Chondrocyte (in vitro differentiated cells): ENCODE results near the gene CNDP1. TPM values are rescaled to one million over a fixed set of nuclear protein-coding genes. Genes with fewer than 3 reads are reported as not detected.
"Not testable (repeated sequence)": the region's sequence is repeated elsewhere in the genome, so short reads cannot be mapped to it uniquely, and the experiment has no call there.

Experiments
- DNase-seq: peaks from one replicate; pipeline ENCODE4 v3.0.0; 2021; ENCODE audit warnings: mixed read lengths, low spot score
- H3K27ac Mint-ChIP-seq: one replicate; pipeline ENCODE4 v1.8.0; 2021; ENCODE audit warnings: mild to moderate bottlenecking, moderate library complexity, mixed read lengths; ENCODE audit not compliant: unreplicated experiment
- H3K27me3 Mint-ChIP-seq: 2 replicates; pipeline ENCODE4 v1.8.0; 2021; ENCODE audit warnings: low read depth, mixed read lengths
- H3K36me3 Mint-ChIP-seq: 2 replicates; pipeline ENCODE4 v1.8.0; 2021; ENCODE audit warnings: low read depth, mixed read lengths
- H3K4me1 Mint-ChIP-seq: 2 replicates; pipeline ENCODE4 v1.8.0; 2021; ENCODE audit warnings: low read depth, mild to moderate bottlenecking, mixed read lengths
- H3K4me3 Mint-ChIP-seq: one replicate; pipeline ENCODE4 v1.8.0; 2021; ENCODE audit warnings: mild to moderate bottlenecking, moderate library complexity, mixed read lengths; ENCODE audit not compliant: unreplicated experiment
- H3K9me3 Mint-ChIP-seq: 2 replicates; pipeline ENCODE4 v1.8.0; 2021; ENCODE audit warnings: low read depth, mixed read lengths
- total RNA-seq: library from RNA; stranded (reverse); gene quantifications from 3 replicates; pipeline ENCODE4 v1.2.1, GENCODE V29; 2021
- TF ChIP-seq, protein P1 (sequence below): fragments of 200-600 bp; sonication (generic); IDR thresholded peaks from 2 replicates; pipeline ENCODE4 v1.5.0; 2021; ENCODE audit warnings: antibody characterized with exemption, mild to moderate bottlenecking, moderate library complexity

The CNDP1 gene
- total RNA-seq, 1 donor from 2014 or later, result 0.22 TPM

DNA sequence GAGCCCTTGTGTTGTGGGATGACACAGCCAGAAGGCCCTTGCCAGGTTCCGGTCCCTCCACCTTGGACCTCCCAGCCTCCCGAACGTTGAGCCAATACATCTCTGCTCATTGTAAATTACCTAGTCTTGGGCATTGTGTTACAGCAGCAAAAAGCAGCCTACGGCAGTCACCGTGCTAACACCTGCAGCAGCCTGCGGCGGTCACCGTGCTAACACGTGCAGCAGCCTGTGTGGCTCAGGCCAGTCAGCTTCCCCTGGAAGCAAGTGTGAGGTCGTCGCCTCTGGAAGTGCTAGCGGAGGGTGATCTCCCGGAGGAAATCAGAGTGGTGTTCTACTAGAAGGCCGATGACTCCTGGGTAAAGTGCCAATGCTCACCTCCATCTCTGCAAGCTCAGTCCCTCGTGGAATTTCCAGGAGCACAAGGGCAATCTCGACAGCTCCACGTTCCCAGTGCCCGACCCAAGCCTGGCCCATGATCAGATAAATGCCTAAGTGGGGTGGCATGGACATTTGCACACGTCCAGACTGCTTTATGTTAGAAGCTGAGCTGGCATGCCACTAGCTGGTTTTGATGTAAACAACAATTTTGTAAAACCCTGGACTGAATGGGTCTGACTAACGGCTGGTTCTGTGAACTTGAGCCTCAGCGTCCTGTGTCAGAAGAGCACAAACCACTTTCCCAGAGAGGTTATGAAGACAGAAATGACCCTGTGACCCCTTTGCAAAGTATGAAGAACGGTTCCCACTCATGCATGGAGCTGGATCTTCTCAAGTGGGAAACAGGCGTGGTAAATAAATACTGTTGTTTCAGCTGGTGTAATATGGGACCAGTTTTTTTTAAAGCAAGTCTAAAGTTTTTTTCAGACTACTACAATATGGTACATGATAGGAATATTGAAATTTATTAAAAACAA lies 11.4 kb upstream of the CNDP1 start:
- TF ChIP-seq, protein P1, sequence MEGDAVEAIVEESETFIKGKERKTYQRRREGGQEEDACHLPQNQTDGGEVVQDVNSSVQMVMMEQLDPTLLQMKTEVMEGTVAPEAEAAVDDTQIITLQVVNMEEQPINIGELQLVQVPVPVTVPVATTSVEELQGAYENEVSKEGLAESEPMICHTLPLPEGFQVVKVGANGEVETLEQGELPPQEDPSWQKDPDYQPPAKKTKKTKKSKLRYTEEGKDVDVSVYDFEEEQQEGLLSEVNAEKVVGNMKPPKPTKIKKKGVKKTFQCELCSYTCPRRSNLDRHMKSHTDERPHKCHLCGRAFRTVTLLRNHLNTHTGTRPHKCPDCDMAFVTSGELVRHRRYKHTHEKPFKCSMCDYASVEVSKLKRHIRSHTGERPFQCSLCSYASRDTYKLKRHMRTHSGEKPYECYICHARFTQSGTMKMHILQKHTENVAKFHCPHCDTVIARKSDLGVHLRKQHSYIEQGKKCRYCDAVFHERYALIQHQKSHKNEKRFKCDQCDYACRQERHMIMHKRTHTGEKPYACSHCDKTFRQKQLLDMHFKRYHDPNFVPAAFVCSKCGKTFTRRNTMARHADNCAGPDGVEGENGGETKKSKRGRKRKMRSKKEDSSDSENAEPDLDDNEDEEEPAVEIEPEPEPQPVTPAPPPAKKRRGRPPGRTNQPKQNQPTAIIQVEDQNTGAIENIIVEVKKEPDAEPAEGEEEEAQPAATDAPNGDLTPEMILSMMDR, result no peak
- Mint-ChIP-seq H3K27ac (no peak overlapping the region), H3K9me3 (peaks cover 9% of the 10 kb centered on the region), H3K4me1 (no peaks in the 10 kb centered on the region), H3K36me3 (peaks cover 27% of the 10 kb centered on the region), H3K27me3 (no peaks in the 10 kb centered on the region), H3K4me3 (no peak overlapping the region)
- no peak for DNase-seq

DNA sequence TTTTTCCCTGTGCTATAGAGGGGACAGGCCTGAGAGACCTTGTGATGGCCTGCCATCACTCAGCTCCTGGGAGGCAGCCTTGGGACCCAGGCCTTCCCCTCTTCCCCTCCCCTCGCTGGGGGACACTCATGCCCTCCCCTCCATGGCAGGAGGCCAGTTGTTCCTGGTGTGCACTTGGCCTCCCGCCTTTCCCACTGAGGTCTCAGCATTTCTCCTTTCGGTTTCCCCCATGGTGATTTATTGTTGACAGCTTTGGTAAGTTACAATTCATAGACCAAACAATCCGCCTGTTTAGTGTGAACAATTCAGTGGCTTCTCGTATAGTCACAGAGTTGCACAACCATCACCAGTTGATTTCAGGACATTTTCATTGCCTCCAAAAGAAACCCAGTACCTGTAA lies 10.2 kb upstream of the CNDP1 start:
- Mint-ChIP-seq H3K27me3 (no peaks in the 10 kb centered on the region), H3K4me1 (no peaks in the 10 kb centered on the region), H3K4me3 (no peak overlapping the region), H3K9me3 (peaks cover 9% of the 10 kb centered on the region), H3K27ac (no peak overlapping the region), H3K36me3 (peaks cover 24% of the 10 kb centered on the region)
- TF ChIP-seq, protein P1, result no peak
- DNase-seq, result no peak

DNA sequence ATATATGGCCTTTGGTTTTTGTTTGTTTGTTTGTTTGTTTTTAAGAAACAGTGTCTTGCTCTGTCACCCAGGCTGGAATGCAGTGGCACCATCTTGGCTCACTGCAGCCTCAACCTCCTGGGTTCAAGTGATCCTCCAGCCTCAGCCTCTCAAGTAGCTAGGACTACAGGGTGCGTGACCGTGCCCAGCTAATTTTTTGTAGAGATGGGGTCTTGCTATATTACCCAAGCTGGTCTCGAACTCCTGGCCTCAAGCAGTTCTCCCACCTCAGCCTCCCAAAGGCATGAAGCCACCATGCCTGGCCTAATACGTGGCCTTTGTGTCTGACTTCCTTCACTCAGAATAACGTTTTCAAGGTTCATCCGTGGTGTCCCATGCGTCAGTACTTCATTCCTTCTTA lies 9.4 kb upstream of the CNDP1 start:
- H3K36me3 Mint-ChIP-seq, result peaks cover 16% of the 10 kb centered on the region
- H3K4me3 Mint-ChIP-seq, DNase-seq, H3K4me1 Mint-ChIP-seq, H3K27me3 Mint-ChIP-seq, H3K27ac Mint-ChIP-seq, H3K9me3 Mint-ChIP-seq: not testable (repeated sequence)

DNA sequence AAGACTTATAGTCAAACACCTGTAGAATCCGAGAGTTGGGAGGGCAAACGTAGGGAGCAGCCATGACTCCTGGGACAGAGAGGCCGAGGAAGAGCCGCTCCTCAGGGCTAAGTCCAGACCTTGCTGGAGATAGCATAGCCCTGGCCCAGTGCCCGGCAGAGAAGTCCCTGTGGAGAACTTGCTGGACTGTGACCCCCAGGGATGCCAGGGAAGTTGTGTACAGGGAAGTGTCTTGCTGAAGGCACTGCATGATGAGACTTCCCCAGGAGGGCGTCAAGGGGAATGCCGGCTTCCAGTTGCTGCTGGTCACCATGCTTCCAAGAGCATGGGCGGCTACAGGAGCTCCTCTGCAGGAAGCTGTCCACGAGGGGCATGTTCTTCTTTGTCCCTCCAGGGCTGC lies 8.6 kb upstream of the CNDP1 start:
- TF ChIP-seq, protein P1, result no peak
- H3K4me3 Mint-ChIP-seq, result no peak overlapping the region
- no peak for DNase-seq
- no peaks in the 10 kb centered on the region for H3K4me1 Mint-ChIP-seq
- H3K9me3 Mint-ChIP-seq, result peaks cover 9% of the 10 kb centered on the region
- H3K27ac Mint-ChIP-seq, result no peak overlapping the region
- H3K27me3 Mint-ChIP-seq, result peaks cover 6% of the 10 kb centered on the region
- H3K36me3 Mint-ChIP-seq, result peaks cover 10% of the 10 kb centered on the region

DNA sequence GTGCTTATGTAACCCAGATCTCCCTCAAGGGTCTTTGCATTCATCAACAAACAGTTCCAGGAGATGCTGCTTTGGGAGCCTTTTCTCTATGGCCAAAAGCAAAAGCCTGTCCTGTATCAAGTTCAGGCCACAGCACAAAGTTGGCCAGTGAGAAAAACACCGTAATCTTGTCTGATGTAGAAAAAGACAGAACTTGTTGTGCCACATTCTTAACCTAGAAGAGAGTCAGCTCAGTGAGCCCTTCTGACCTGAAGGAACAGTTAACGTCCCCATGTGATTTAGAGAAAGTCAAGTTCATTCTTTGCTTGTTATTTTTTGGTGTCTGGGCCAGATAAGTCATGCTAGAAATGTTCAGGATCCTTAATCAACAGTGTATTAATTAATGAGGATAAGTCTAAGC lies 7.8 kb upstream of the CNDP1 start:
- Mint-ChIP-seq H3K27me3 (peaks cover 6% of the 10 kb centered on the region), H3K36me3 (peaks cover 3% of the 10 kb centered on the region), H3K27ac (no peak overlapping the region), H3K9me3 (peaks cover 9% of the 10 kb centered on the region), H3K4me1 (no peaks in the 10 kb centered on the region), H3K4me3 (no peak overlapping the region)
- DNase-seq, result no peak
- TF ChIP-seq, protein P1, result no peak

DNA sequence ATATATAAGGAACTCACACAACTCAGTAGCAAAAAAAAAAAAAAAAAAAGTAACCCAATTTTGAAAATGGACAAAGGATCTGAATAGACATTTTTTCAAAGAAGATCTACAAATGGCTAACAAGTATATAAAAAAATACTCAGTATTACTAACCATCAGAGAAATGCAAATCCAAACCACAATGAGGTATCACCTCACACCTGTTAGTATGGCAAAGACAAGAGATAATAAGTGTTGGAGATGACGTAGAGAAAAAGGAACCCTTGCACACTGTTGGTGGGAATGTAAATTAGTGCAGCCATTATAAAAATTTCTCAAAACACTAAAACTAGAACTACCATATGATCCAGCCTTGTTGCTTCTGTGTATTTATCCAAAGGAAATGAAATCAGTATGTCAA lies 5.8 kb upstream of the CNDP1 start:
- TF ChIP-seq, protein P1, result no peak

More for the DNA sequence above, 5.8 kb upstream of the CNDP1 start:
- Mint-ChIP-seq H3K27ac (no peak overlapping the region), H3K4me1 (no peaks in the 10 kb centered on the region), H3K36me3 (no peaks in the 10 kb centered on the region), H3K4me3 (no peak overlapping the region), H3K27me3 (peaks cover 7% of the 10 kb centered on the region), H3K9me3 (peaks cover 9% of the 10 kb centered on the region)
- DNase-seq, result no peak
